HepG2 (cell line): ENCODE data around the gene SLC9A9. TPM values are rescaled to one million over a fixed set of nuclear protein-coding genes. Genes with fewer than 3 reads are reported as not detected.

Experiments
- ATAC-seq: fragments of 200-7000 bp; cut with Tn5 transposase; 3 replicates; pipeline ENCODE4 v1.9.1; 2020; ENCODE audit warnings: mild to moderate bottlenecking, moderate library complexity
- BruUV-seq: library from RNA; stranded (reverse); fragments of 400-500 nt; replicated peaks from 2 replicates; lab custom pipeline; 2021; lab: Mats Ljungman, UMichigan
- CTCF ChIA-PET: fragments of 300-600 bp; formaldehyde crosslinking; extraction: SDS; loops from one replicate; lab custom pipeline; 2021; ENCODE audit warnings: low total read pairs, inconsistent platforms, low intra/inter-chr PET ratio; lab: Yijun Ruan, JAX
- POLR2A ChIA-PET: fragments of 350-600 bp; sonication (Branson Sonifier 250); formaldehyde crosslinking; loops from one replicate; lab custom pipeline; 2020; ENCODE audit warnings: antibody characterized with exemption, inconsistent platforms; lab: Yijun Ruan, JAX
- DNase-seq: peaks from one replicate; pipeline ENCODE4 v3.0.0-alpha.2; 2015; ENCODE audit warnings: low spot score
- FAIRE-seq: peaks from 3 replicates; lab custom pipeline; 2011; peaks lifted over from hg19 to GRCh38; lab: Jason Lieb, UNC
- H2AFZ ChIP-seq: one replicate; pipeline ENCODE4 v1.6.1; 2011; ENCODE audit warnings: low read length, inconsistent platforms
- H3K27ac ChIP-seq: fragments of 300-600 bp; 3 replicates; pipeline ENCODE4 v1.8.0; 2011; ENCODE audit warnings: mixed run types, mild to moderate bottlenecking, mixed read lengths, low read length, inconsistent platforms; ENCODE audit not compliant: insufficient read depth; ENCODE audit errors: extremely low read length
- H3K27me3 ChIP-seq, 2 experiments: fragments of 200-600 bp in 1 of 2; 2 replicates in 1 of 2; 3 replicates in 1 of 2; pipeline versions ENCODE4 v1.6.0 to v1.8.0; 2011; ENCODE audit warnings: low read length in 2 of 2, mild to moderate bottlenecking in 2 of 2, moderate library complexity in 2 of 2, inconsistent platforms in 1 of 2; ENCODE audit not compliant: insufficient read depth in 2 of 2, control insufficient read depth in 1 of 2
- H3K36me3 ChIP-seq, 2 experiments: fragments of 200-600 bp in 1 of 2; replicated peaks in 1 of 2; 2 replicates in 1 of 2; 3 replicates in 1 of 2; pipeline versions ENCODE4 v1.5.1 to v1.8.0; 2011; ENCODE audit warnings: low read length in 2 of 2, inconsistent platforms in 1 of 2; ENCODE audit not compliant: insufficient read depth in 2 of 2, control insufficient read depth in 1 of 2
- H3K4me1 ChIP-seq: 2 replicates; pipeline ENCODE4 v1.5.1; 2012; ENCODE audit warnings: low read length, inconsistent platforms; ENCODE audit not compliant: insufficient read depth
- H3K4me2 ChIP-seq: 2 replicates; pipeline ENCODE4 v1.6.0; 2011; ENCODE audit warnings: low read depth, low read length, inconsistent platforms
- H3K4me3 ChIP-seq, 3 experiments: fragments of 200-600 bp in 1 of 3; sonication (generic), shearing (Covaris generic) in 1 of 3; replicated peaks in 1 of 3; 2 replicates each; pipeline ENCODE4 v1.5.1; 2011 to 2016; ENCODE audit warnings: low read length in 3 of 3, inconsistent platforms in 2 of 3, low read depth in 2 of 3, mild to moderate bottlenecking in 2 of 3, control low read depth in 1 of 3, mixed read lengths in 1 of 3; ENCODE audit not compliant: insufficient read depth in 1 of 3
- H3K79me2 ChIP-seq: one replicate; pipeline ENCODE4 v1.6.1; 2011; ENCODE audit warnings: low read length, inconsistent platforms; ENCODE audit not compliant: insufficient read depth
- H3K9ac ChIP-seq: 2 replicates; pipeline ENCODE4 v1.6.0; 2011; ENCODE audit warnings: mild to moderate bottlenecking, low read depth, low read length, inconsistent platforms; ENCODE audit not compliant: insufficient read depth
- H3K9me3 ChIP-seq: 2 replicates; pipeline ENCODE4 v1.5.1; 2012; ENCODE audit warnings: mild to moderate bottlenecking, low read length
- H4K20me1 ChIP-seq: 2 replicates; pipeline ENCODE4 v1.6.0; 2011; ENCODE audit warnings: inconsistent platforms, mild to moderate bottlenecking, low read length, moderate library complexity; ENCODE audit not compliant: insufficient read depth
- ARNT ChIP-seq: fragments of 450-650 bp; IDR thresholded peaks from 2 replicates; pipeline ENCODE4 v1.6.1; 2017
- BRCA1 ChIP-seq: sonication (generic); formaldehyde crosslinking; IDR thresholded peaks from 2 replicates; pipeline ENCODE4 v1.4.0; 2020; ENCODE audit warnings: missing genetic modification reagents
- HMGXB3 ChIP-seq: sonication (generic); formaldehyde crosslinking; IDR thresholded peaks from 2 replicates; pipeline ENCODE4 v1.4.0; 2020; ENCODE audit warnings: missing genetic modification reagents, borderline replicate concordance
- TOE1 ChIP-seq: sonication (generic); formaldehyde crosslinking; IDR thresholded peaks from 2 replicates; pipeline ENCODE4 v1.4.0; 2020; ENCODE audit warnings: mild to moderate bottlenecking, missing genetic modification reagents
- ZNF275 ChIP-seq: sonication (generic); formaldehyde crosslinking; IDR thresholded peaks from 2 replicates; pipeline ENCODE4 v1.8.0; 2022; ENCODE audit warnings: missing genetic modification reagents, mild to moderate bottlenecking, inconsistent platforms, borderline replicate concordance
- WGBS: methylation state at CpG from one replicate; pipeline ENCODE4 v1.1.6; 2017; ENCODE audit warnings: low lambda C conversion rate; 5-methylcytosine and 5-hydroxymethylcytosine counted together
- in situ Hi-C: cut with HindIII; loops from 2 replicates; pipeline ENCODE4 v1.10.0; 2017; ENCODE audit warnings: low pct_unique_long_range_greater_than_20kb; ENCODE audit not compliant: extremely low pct_ligation_motif_present
- intact Hi-C: fragments of 100-400 bp; cut with micrococcal nuclease; formaldehyde crosslinking; loops from one replicate; pipeline ENCODE4 v1.10.0; 2022; ENCODE audit not compliant: unreplicated experiment
- polyA plus RNA-seq, 8 experiments: library from polyadenylated mRNA; depleted of rRNA in 3 of 8; stranded (reverse) in 7 of 8; unstranded in 1 of 8; fragments of >200 nt; fragmentation: Illumina TruSeq in 4 of 8; extraction: Trizol in 4 of 8; gene quantifications; 2 replicates each; pipeline versions ENCODE4 v1.2.1 to v1.2.3, GENCODE V29; 2011 to 2016; ENCODE audit warnings: low read depth in 4 of 8, missing spikeins in 1 of 8, mixed read lengths in 1 of 8; ENCODE audit not compliant: insufficient read depth in 1 of 8
- total RNA-seq, 5 experiments: library from RNA; depleted of rRNA; stranded (reverse); fragments of >200 nt; fragmentation: Illumina TruSeq; extraction: Trizol; gene quantifications; 2 replicates each; pipeline ENCODE4 v1.2.3, GENCODE V29; 2016; ENCODE audit warnings: low read depth in 1 of 5

SLC9A9 gene
- total and polyA plus RNA-seq, 2 of the 13 experiments (the other 11 are each of a cell fraction or from before 2014, with no cell fraction given) = not detected

- TF ChIP-seq TOE1 (CRISPR knock-in tag) (no peak), HMGXB3 (CRISPR knock-in tag) (no peak), ARNT (no peak), ZNF275 (CRISPR knock-in tag) (no peak), BRCA1 (CRISPR knock-in tag) (no peak)
- no peaks in the 10 kb centered on the region for H3K36me3 ChIP-seq
- H3K27me3 ChIP-seq = no peaks in the 10 kb centered on the region
- H2AFZ ChIP-seq = no peak overlapping the region
- no peak overlapping the region for H3K9ac ChIP-seq
- ATAC-seq (no peak), FAIRE-seq (no peak), DNase-seq (no peak)
- no peak overlapping the region for H3K4me2 ChIP-seq
- H3K4me3 ChIP-seq = no peak overlapping the region
- 1% methylated on average over 3 of the region's 3 CpGs for WGBS
- H3K27ac ChIP-seq = no peak overlapping the region
- intact Hi-C loops = no loop called here
- no peaks in the 10 kb centered on the region for H3K9me3 ChIP-seq
- H3K79me2 ChIP-seq = no peaks in the 10 kb centered on the region
- no peaks in the 10 kb centered on the region for H3K4me1 ChIP-seq
- no peaks in the 10 kb centered on the region for H4K20me1 ChIP-seq
- ChIA-PET POLR2A (no interaction called here), CTCF (no interaction called here)
- in situ Hi-C loops = no loop called here
- no TSS peak for BruUV-seq
These were observed 11.4 kb upstream of the SLC9A9 start for GRCh38 chr3:143859465-143860203.
